H9 (cell line): ENCODE measurements around the gene FHOD1. TPM values are rescaled to one million over a fixed set of nuclear protein-coding genes. Genes with fewer than 3 reads are reported as not detected.
A peak's percentile ranks its signal among the peaks of the same experiment; 100 is the strongest.

Experiments used
- DNase-seq: peaks from one replicate; pipeline ENCODE4 v3.0.0-alpha.2; 2017
- H2AFZ ChIP-seq: one replicate; pipeline ENCODE4 v1.6.1; 2013; ENCODE audit warnings: mild to moderate bottlenecking, low read length, control low read depth, moderate library complexity
- H2AK5ac ChIP-seq: 2 replicates; pipeline ENCODE4 v1.6.1; 2013; ENCODE audit warnings: low read length, control low read depth, mixed read lengths; ENCODE audit not compliant: insufficient read length
- H2BK120ac ChIP-seq: one replicate; pipeline ENCODE4 v1.6.1; 2013; ENCODE audit warnings: low read depth, mild to moderate bottlenecking, low read length, control low read depth, inconsistent platforms; ENCODE audit not compliant: poor library complexity, severe bottlenecking
- H2BK12ac ChIP-seq: 2 replicates; pipeline ENCODE4 v1.6.1; 2013; ENCODE audit warnings: low read length, control low read depth, mixed read lengths, low read depth; ENCODE audit not compliant: insufficient read length
- H2BK15ac ChIP-seq: 2 replicates; pipeline ENCODE4 v1.6.1; 2013; ENCODE audit warnings: low read depth, low read length, control low read depth
- H2BK20ac ChIP-seq: one replicate; pipeline ENCODE4 v1.6.1; 2013; ENCODE audit warnings: low read depth, mild to moderate bottlenecking, low read length, control low read depth, inconsistent platforms; ENCODE audit not compliant: poor library complexity, severe bottlenecking
- H2BK5ac ChIP-seq: 2 replicates; pipeline ENCODE4 v1.6.1; 2013; ENCODE audit warnings: low read length, control low read depth, mixed read lengths; ENCODE audit not compliant: insufficient read length
- H3K14ac ChIP-seq: 2 replicates; pipeline ENCODE4 v1.6.1; 2013; ENCODE audit warnings: low read length, control low read depth; ENCODE audit not compliant: insufficient read depth
- H3K18ac ChIP-seq: 2 replicates; pipeline ENCODE4 v1.6.1; 2013; ENCODE audit warnings: low read depth, mild to moderate bottlenecking, mixed read lengths, low read length, control low read depth; ENCODE audit not compliant: insufficient read length
- H3K23ac ChIP-seq: 2 replicates; pipeline ENCODE4 v1.6.1; 2013; ENCODE audit warnings: low read length, control low read depth, mixed read lengths, low read depth; ENCODE audit not compliant: insufficient read length
- H3K23me2 ChIP-seq: 2 replicates; pipeline ENCODE4 v1.6.1; 2013; ENCODE audit warnings: low read depth, mild to moderate bottlenecking, mixed read lengths, low read length, control low read depth; ENCODE audit not compliant: insufficient read length, poor library complexity, severe bottlenecking
- H3K27ac ChIP-seq: 2 replicates; pipeline ENCODE4 v1.5.1; 2013; ENCODE audit warnings: low read length, control low read depth, mixed read lengths, low read depth; ENCODE audit not compliant: insufficient read length
- H3K27me3 ChIP-seq: 2 replicates; pipeline ENCODE4 v1.6.1; 2013; ENCODE audit warnings: low read length, control low read depth, inconsistent platforms; ENCODE audit not compliant: insufficient read depth
- H3K4ac ChIP-seq: 2 replicates; pipeline ENCODE4 v1.6.1; 2013; ENCODE audit warnings: low read depth, mild to moderate bottlenecking, control low read depth, inconsistent platforms, low read length, moderate library complexity
- H3K4me1 ChIP-seq: 2 replicates; pipeline ENCODE4 v1.6.1; 2013; ENCODE audit warnings: low read length, control low read depth, inconsistent platforms; ENCODE audit not compliant: insufficient read depth
- H3K4me2 ChIP-seq: 2 replicates; pipeline ENCODE4 v1.6.1; 2013; ENCODE audit warnings: low read length, control low read depth, mixed read lengths; ENCODE audit not compliant: insufficient read length, insufficient read depth
- H3K56ac ChIP-seq: 2 replicates; pipeline ENCODE4 v1.6.1; 2013; ENCODE audit warnings: low read depth, mild to moderate bottlenecking, mixed read lengths, low read length, control low read depth; ENCODE audit not compliant: insufficient read length
- H3K79me1 ChIP-seq: 2 replicates; pipeline ENCODE4 v1.6.1; 2013; ENCODE audit warnings: low read depth, mild to moderate bottlenecking, moderate library complexity, low read length, control low read depth, inconsistent platforms; ENCODE audit not compliant: insufficient read depth, poor library complexity, severe bottlenecking
- H3K79me2 ChIP-seq: 2 replicates; pipeline ENCODE4 v1.6.1; 2013; ENCODE audit warnings: low read length, control low read depth, inconsistent platforms; ENCODE audit not compliant: insufficient read depth
- H3K9ac ChIP-seq: 2 replicates; pipeline ENCODE4 v1.6.1; 2013; ENCODE audit warnings: low read length, control low read depth, mixed read lengths; ENCODE audit not compliant: insufficient read length; ENCODE audit errors: extremely low read depth
- H3K9me3 ChIP-seq: one replicate; pipeline ENCODE4 v1.6.1; 2013; ENCODE audit warnings: low read depth, low read length, inconsistent platforms; ENCODE audit not compliant: control insufficient read depth
- H3T11ph ChIP-seq: one replicate; pipeline ENCODE4 v1.6.1; 2013; ENCODE audit warnings: mild to moderate bottlenecking, low read length, control low read depth, inconsistent platforms
- H4K20me1 ChIP-seq: one replicate; pipeline ENCODE4 v1.6.1; 2013; ENCODE audit not compliant: control insufficient read depth, insufficient read length, insufficient read depth
- H4K5ac ChIP-seq: 2 replicates; pipeline ENCODE4 v1.6.1; 2013; ENCODE audit warnings: low read depth, mild to moderate bottlenecking, mixed read lengths, low read length, control low read depth; ENCODE audit not compliant: insufficient read length
- H4K8ac ChIP-seq: replicated peaks from 2 replicates; pipeline ENCODE4 v1.6.1; 2013; ENCODE audit warnings: low read length, control low read depth, mixed read lengths, low read depth; ENCODE audit not compliant: insufficient read length
- H4K91ac ChIP-seq: 2 replicates; pipeline ENCODE4 v1.6.1; 2013; ENCODE audit warnings: low read depth, mild to moderate bottlenecking, moderate library complexity, mixed read lengths, low read length, control low read depth; ENCODE audit not compliant: insufficient read length
- H3K27ac Mint-ChIP-seq, 3 experiments: 2 replicates in 2 of 3; 3 replicates in 1 of 3; pipeline ENCODE4 v1.8.0; 2020 to 2021; ENCODE audit warnings: mixed read lengths in 3 of 3, mild to moderate bottlenecking in 1 of 3, moderate library complexity in 1 of 3
- H3K27me3 Mint-ChIP-seq: 2 replicates; pipeline ENCODE4 v1.8.0; 2021; ENCODE audit warnings: low read depth, mild to moderate bottlenecking, moderate library complexity, mixed read lengths
- H3K36me3 Mint-ChIP-seq, 3 experiments: 2 replicates in 2 of 3; 3 replicates in 1 of 3; pipeline ENCODE4 v1.8.0; 2020 to 2021; ENCODE audit warnings: low read depth in 3 of 3, mixed read lengths in 3 of 3; ENCODE audit not compliant: insufficient read depth in 1 of 3
- H3K4me1 Mint-ChIP-seq, 2 experiments: 2 replicates each; pipeline ENCODE4 v1.8.0; 2020; ENCODE audit warnings: mixed read lengths in 2 of 2
- H3K4me3 Mint-ChIP-seq, 2 experiments: 2 replicates in 1 of 2; 3 replicates in 1 of 2; pipeline ENCODE4 v1.8.0; 2020 to 2021; ENCODE audit warnings: mild to moderate bottlenecking in 2 of 2, mixed read lengths in 2 of 2, moderate library complexity in 1 of 2
- H3K9me3 Mint-ChIP-seq, 2 experiments: 2 replicates in 1 of 2; 3 replicates in 1 of 2; pipeline ENCODE4 v1.8.0; 2020; ENCODE audit warnings: mild to moderate bottlenecking in 2 of 2, mixed read lengths in 2 of 2, moderate library complexity in 1 of 2
- CTCF ChIP-seq: fragments of 200-600 bp; sonication (generic); conservative IDR thresholded peaks from 3 replicates; pipeline ENCODE4 v1.8.0; 2021; ENCODE audit warnings: antibody characterized with exemption, mild to moderate bottlenecking
- WGBS: extraction: QIAGEN DNeasy Blood & Tissue Kit; methylation state at CpG from one replicate; pipeline ENCODE4 v1.1.7; 2013; ENCODE audit warnings: missing lambda C conversion rate, low lambda C conversion rate, mixed read lengths; ENCODE audit not compliant: insufficient read length; ENCODE audit errors: extremely low coverage; 5-methylcytosine and 5-hydroxymethylcytosine counted together
- total RNA-seq: library from RNA; stranded (reverse); gene quantifications from 2 replicates; pipeline ENCODE4 v1.2.1, GENCODE V29; 2021

The FHOD1 gene
- total RNA-seq, 1 experiment from 2014 or later, result 67.0 TPM

- Histone ChIP-seq H2BK12ac (no peak overlapping the region), H4K8ac (no peak overlapping the region), H3K9ac (no peak overlapping the region), H4K91ac (no peak overlapping the region), H4K5ac (no peak overlapping the region), H3K27ac (no peak overlapping the region), H3K9me3 (no peaks in the 10 kb centered on the region), H2BK120ac (no peak overlapping the region), H3K79me1 (no peaks in the 10 kb centered on the region), H3K4me1 (no peaks in the 10 kb centered on the region), H4K20me1 (no peaks in the 10 kb centered on the region), H3K18ac (no peak overlapping the region), H2AFZ (no peak overlapping the region), H3K27me3 (no peaks in the 10 kb centered on the region; the same call in 1 of the 2 replicates), H3K79me2 (no peaks in the 10 kb centered on the region), H3K23me2 (no peaks in the 10 kb centered on the region), H3T11ph (no peak overlapping the region), H3K4ac (no peak overlapping the region), H2AK5ac (no peak overlapping the region), H3K56ac (no peak overlapping the region), H3K4me2 (no peak overlapping the region), H2BK5ac (no peak overlapping the region), H2BK20ac (no peak overlapping the region), H2BK15ac (no peak overlapping the region), H3K23ac (no peak overlapping the region), H3K14ac (no peak overlapping the region)
- WGBS, result no CpG with 5 or more reads among the region's 18 CpGs
- peaks cover 49% of the 10 kb centered on the region for H3K27me3 Mint-ChIP-seq
- no peaks in the 10 kb centered on the region for H3K36me3 Mint-ChIP-seq
- no peak for DNase-seq
- no peak for TF ChIP-seq CTCF
- no peaks in the 10 kb centered on the region for H3K4me1 Mint-ChIP-seq
- H3K27ac Mint-ChIP-seq, result peak overlapping the region in 1 of 3 experiments; percentile 63; a peak in 2 of 7 replicates
- H3K9me3 Mint-ChIP-seq, result no peaks in the 10 kb centered on the region
- no peak overlapping the region for H3K4me3 Mint-ChIP-seq
Measured at GRCh38 chr16:67216612-67217490, 30.4 kb downstream of the FHOD1 start.
